PFSK-1 (cell line): Measurements from ENCODE around the gene SURF2.

Source experiments
- FOXP2 ChIP-seq: optimal IDR thresholded peaks from 2 replicates; pipeline ENCODE3; 2011; ENCODE audit warnings: borderline replicate concordance, control low read depth, inconsistent platforms; ENCODE audit not compliant: insufficient read depth; ENCODE audit errors: extremely low read length, extremely low read depth
- POLR2AphosphoS5 ChIP-seq: IDR thresholded peaks from 2 replicates; pipeline ENCODE4 v1.6.1; 2012; ENCODE audit warnings: low read depth, mild to moderate bottlenecking, control low read depth, low read length, moderate library complexity
- REST ChIP-seq, 2 experiments: IDR thresholded peaks; 2 replicates each; pipeline versions ENCODE4 v1.6.1 to v1.8.0; 2011 to 2012; ENCODE audit warnings: low read depth in 2 of 2, low read length in 2 of 2, control low read depth in 1 of 2, inconsistent platforms in 1 of 2, mild to moderate bottlenecking in 1 of 2, moderate library complexity in 1 of 2; ENCODE audit not compliant: insufficient read depth in 1 of 2
- SIN3A ChIP-seq: IDR thresholded peaks from 2 replicates; pipeline ENCODE4 v1.6.1; 2012; ENCODE audit warnings: mild to moderate bottlenecking, low read length, moderate library complexity, borderline replicate concordance; ENCODE audit not compliant: insufficient read depth
- TAF1 ChIP-seq: IDR thresholded peaks from 2 replicates; pipeline ENCODE4 v1.6.1; 2012; ENCODE audit warnings: low read length, control low read depth, borderline replicate concordance; ENCODE audit not compliant: insufficient read depth

The SURF2 gene

GRCh38 chr9:133390713-133391112, 34.4 kb downstream of the SURF2 start:
- no peak for TF ChIP-seq TAF1
- no peak for TF ChIP-seq SIN3A
- no peak for TF ChIP-seq FOXP2
- TF ChIP-seq POLR2AphosphoS5: no peak
- no peak for TF ChIP-seq REST (IDR thresholded peaks at IDR 0.05; ENCODE audit: insufficient read depth in 1 of 2, low read depth in 2 of 2, low read length in 2 of 2)

- TF ChIP-seq REST (IDR thresholded peaks at IDR 0.05; ENCODE audit: insufficient read depth in 1 of 2, low read depth in 2 of 2, low read length in 2 of 2): no peak
- TF ChIP-seq TAF1: no peak
- TF ChIP-seq SIN3A: no peak
- TF ChIP-seq POLR2AphosphoS5: no peak
These were observed 37.0 kb downstream of the SURF2 start for GRCh38 chr9:133393399-133393798.

GRCh38 chr9:133394687-133395271, 38.4 kb downstream of the SURF2 start:
- no peak for TF ChIP-seq REST (IDR thresholded peaks at IDR 0.05; ENCODE audit: insufficient read depth in 1 of 2, low read depth in 2 of 2, low read length in 2 of 2)
- no peak for TF ChIP-seq SIN3A
- no peak for TF ChIP-seq FOXP2
- TF ChIP-seq POLR2AphosphoS5: no peak
- TF ChIP-seq TAF1: no peak

- no peak for TF ChIP-seq REST (IDR thresholded peaks at IDR 0.05; ENCODE audit: insufficient read depth in 1 of 2, low read depth in 2 of 2, low read length in 2 of 2)
- TF ChIP-seq POLR2AphosphoS5: no peak
- no peak for TF ChIP-seq FOXP2
- no peak for TF ChIP-seq TAF1
- no peak for TF ChIP-seq SIN3A
These were observed 40.6 kb downstream of the SURF2 start for GRCh38 chr9:133396952-133397351.

- no peak for TF ChIP-seq TAF1
- no peak for TF ChIP-seq SIN3A
- no peak for TF ChIP-seq FOXP2
- TF ChIP-seq POLR2AphosphoS5: no peak
- TF ChIP-seq REST (IDR thresholded peaks at IDR 0.05; ENCODE audit: insufficient read depth in 1 of 2, low read depth in 2 of 2, low read length in 2 of 2): no peak
These were observed 41.0 kb downstream of the SURF2 start for GRCh38 chr9:133397370-133397769.
